Fibroblast of upper back skin (primary cell): ENCODE data around the gene NTF3.
"Not testable (repeated sequence)": the region's sequence is repeated elsewhere in the genome, so short reads cannot be mapped to it uniquely, and the experiment has no call there.

Experiments used
- DNase-seq: peaks from one replicate; pipeline ENCODE4 v3.0.0-alpha.2; 2013

NTF3 gene

DNA sequence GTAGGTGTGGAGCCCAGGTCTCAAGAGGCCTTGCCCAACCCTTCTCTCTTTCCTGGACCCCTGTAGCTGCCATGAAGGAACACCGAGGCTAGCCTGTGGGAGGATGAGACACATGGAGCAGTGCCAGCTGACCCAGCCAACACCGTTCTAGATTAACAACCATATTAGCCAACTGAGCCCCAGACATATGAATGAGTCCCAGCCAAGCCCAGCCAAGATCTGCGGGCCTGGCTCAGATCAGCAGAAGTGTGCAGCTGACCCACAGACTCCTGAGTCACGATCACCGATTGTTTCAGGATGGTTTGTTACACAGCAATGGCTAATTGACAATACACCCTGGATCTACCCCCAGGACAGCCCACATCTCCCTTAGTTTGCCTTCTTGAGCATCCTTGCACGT lies 82.1 kb downstream of the NTF3 start:
- DNase-seq, result no peak

DNA sequence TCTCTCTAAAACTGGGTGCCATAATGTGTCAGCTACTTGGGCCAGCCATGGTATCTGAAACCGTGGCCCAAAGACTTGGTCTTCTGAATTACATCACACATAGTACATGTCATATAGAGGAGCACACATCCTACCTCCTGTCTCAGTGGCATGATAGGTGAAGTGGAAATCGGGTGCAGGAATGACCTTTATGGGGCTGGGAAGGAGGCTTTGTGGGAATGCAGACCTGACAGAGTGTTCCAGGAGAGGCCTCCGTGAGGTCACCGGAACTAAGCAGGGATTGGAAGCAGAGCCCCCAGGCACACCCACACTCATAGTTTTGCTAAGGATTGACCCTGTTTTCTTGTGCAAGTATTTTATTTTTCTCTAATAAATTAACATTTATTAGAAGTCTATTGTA lies 82.6 kb downstream of the NTF3 start:
- DNase-seq, result no peak

DNA sequence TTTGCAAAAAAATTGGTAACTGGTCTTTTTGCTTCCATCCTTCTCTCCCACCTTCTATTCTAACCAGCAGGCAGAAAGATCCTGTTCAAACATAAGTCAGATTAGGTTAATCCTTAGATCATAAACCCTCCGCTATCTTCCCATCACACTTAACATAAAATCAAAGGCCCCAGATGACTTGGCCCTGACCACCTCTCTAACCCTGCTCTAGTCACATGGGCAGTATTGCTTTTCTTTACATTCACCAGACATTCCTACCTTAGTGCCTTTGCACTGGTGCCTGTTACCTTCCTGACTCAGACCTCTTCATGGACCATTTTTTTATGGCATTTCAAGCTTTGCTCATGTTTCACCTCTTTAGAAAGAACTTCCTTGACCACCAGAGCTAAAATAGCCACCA lies 83.5 kb downstream of the NTF3 start:
- DNase-seq, result no peak

DNA sequence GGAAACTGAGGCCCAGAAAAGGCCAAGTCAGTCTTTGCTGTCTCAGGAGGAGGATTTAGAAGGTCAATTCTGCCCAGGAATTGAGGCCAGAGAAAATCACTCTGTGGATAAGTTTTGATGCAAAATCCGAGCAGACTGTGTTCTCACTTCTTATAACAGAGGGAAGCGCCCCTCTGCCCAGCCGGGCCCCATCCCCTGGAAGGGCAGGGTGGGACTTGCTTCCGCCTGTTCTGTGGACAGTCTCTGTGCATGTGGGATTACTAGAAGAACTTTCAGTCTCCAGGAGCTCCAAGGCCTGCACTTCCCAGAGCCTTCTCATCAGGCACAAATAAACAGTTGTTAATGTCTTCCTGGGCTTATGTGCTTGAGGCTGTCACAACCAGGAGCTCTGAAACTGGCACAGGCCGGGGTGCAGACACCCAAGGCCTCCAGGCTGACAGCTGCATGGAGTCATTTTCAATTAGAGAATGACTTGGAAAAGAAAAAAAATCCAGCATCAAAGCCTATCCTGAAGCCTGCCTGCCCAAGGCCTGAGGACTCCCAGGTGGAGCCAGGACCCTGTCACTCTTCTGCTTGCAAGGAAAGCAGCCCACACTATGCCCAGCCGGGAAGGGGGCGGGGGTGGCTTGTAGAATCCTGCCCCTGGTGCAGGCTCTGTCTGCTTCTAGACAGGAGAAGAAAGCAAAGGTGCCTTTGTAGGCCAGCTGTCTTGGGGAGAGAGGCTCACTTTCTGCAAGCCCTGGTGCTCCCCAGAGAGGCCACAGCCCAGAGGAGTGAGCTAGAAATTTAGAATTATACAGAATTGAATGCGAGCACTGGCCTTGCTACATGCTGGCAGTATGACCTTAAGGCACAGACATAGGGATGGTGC lies 84.7 kb downstream of the NTF3 start:
- no peak for DNase-seq

DNA sequence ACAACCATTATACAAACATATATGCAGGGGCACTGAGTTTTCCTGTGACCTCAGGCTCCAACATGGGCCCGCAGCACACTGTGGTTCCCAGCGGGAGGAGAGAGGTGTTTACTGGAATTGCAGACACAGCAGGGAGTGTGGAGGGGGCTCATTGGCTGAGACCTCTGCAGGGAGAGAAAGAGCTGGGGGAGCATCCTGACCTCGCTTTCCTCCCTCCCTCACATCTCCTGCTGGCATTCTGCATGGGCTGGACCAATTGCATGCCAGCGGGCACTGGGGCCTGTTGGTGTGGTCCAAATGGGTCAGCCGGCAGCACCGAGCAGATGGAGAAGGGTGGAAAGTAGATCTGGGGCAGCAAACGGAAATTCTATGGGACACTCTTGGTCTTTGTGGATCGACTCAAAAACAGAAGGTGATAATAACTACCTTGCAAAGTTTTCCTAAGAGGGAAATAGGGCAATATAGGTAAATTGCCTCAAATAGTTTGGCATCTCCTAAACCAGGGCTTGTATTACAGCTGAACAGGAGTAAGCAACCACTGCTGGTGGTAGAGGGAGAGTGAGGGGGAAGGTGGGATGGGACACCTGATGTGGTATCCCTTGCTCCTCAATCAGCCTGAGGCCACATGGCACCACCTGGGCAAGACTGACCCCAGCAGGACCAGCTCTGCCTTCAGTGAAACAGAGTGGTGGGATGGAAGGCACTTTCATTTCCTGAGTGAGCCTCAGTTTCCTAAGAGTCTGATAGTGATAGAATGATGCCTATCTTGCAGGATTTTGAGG lies 86.9 kb downstream of the NTF3 start:
- DNase-seq, result no peak

DNA sequence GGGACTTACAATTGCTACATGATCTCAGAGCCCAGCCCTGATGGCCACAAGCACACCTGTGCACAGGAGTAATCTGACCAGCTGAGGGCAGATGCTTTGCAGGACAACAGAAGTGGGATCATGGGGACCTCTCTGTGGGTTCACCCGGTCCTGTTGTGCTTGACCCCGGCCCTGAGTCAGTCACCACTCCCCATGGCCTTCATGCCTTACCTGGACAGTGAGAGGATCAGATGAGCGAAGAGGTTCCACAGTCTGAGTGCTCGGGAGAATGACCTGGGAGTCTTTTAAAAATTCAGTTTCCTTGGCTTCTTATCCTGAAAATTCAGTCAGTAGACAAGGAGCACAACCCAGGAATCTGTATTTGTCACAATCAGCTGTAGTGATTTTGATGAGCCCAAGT lies 88.1 kb downstream of the NTF3 start:
- DNase-seq, result no peak

DNA sequence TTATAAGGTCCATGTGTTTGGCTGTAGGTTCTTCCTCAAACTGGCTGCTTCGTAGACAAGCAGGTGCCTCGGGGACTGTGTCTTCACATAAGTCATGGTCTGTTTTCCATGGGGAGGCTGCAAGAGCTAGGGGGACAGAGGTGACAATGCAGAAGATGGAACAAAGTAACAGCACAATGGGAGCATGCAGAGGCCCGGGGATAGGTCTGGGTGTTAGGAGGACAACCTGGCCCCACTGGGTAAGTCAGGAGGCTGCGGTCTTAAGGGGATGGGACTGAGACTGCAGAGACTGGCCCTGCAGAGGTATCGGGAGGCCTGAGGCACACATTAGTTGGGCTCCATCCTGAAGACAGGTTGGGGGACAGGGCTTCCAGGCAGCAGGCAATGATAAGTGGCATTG lies 88.9 kb downstream of the NTF3 start:
- no peak for DNase-seq

DNA sequence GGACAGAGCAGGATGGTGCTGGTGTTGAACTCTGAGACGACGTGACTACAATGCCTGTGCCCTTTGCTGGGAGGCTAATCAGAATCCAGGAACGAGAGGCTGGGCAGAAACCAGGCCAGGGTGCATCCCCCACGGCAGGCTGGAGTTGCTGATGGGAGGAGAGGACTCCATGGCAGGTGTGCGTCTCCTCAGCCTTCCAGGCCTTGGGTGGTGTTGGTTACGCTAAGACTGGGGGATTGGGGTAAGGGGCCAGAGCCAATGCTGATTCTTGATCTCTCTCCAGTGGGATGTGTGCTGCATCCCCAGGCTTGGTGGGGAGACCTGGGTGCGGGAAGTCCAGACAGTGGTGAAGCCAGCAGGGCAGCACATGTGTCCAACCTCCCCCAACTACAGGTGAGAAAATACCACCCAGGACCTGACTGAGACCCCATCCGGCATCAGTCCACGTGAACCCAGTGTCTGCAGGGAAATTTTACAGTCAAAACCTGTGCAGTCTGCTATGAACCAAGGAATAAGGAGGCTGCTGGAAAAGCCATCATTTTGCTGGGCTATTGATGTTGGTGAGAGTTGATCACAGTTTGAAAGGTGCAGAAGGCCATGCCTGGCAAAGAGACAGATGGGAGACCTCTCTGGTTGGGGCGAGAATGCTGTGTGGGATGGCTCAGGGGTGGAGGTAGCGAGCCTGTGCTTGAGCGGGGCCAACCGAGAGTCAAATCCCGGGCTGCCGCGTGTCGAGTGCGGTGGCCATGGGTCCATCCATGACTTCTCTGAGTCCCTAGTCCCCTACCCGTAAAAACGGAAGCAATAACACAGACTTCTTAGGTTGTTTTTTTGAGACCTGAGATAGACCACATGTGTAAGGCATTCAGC lies 89.8 kb downstream of the NTF3 start:
- DNase-seq, result no peak

DNA sequence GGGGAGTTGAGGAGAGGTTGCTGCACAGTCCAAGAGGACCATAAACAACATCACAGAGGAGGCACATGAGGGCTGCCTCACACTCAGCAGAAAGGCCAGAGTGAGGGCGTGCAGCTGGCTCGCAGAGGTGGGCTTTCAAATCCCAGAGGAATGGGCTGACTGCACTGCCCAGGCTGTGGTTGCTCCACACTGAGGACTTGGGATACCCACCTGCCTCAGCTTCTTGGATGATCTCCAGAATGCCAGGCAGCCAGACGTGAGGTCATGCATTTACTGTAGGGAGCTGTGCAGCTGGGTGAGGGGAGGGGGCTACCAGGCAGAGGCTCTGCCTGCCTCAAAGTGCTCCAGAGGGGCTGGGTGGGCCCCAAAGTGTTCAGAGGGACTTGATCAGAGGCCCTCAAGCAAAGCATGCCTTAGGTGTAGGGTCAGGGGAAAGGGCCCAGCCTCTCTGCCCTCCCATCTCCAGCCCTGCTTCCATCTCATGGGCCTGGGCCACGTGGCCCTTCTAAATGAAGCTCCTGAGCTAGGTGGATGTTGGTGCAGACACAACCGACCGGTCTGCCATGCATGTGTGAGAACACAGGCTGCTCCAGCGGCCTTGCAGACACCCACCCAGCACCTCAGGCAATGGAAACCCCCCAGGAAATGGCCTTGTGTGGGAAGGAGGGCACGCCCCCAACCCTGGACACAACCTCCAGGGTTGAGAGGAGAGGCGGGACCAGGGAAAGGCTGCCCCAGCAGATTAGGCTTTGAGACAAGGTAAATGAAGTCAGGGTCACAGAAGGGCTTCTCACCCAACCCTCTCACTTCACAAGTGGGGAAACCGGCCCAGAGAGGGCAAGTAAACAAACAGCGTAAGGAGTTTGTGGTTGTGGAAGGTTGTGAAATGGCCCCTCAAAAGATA lies 90.8 kb downstream of the NTF3 start:
- DNase-seq, result no peak

DNA sequence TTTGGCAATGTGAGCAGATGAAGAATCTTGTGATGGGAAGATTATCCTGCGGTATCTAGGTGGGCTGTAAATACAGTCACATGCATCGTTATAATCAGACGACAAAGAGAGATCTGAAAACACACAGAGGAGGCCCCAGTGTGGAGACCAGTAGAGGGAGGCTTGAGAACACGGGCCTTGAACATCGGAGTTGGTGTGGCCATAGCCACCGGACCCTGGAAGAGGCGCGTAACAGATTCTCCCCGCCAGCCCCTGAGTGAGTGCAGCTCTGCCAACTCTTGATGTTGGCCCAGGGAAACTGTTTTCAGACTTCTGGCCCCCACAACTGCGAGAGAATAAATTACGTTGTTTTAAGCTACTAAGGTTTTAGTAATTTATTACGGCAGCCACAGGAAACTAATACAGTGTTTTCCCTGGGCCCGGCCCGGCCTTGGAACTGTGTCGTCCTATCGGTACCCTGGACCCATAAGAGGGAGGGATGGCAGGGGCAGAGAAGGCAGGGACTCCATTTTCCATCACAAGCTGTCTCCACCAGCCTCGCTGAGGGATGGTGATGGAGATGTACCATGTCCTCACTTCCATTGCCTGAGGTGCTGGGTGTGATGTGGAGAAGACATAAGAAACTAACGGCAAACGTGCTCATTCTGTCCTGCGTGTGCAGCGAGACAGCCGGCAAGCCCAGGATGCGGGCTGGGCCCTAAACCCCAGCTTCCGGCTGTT lies 91.6 kb downstream of the NTF3 start:
- no peak for DNase-seq

DNA sequence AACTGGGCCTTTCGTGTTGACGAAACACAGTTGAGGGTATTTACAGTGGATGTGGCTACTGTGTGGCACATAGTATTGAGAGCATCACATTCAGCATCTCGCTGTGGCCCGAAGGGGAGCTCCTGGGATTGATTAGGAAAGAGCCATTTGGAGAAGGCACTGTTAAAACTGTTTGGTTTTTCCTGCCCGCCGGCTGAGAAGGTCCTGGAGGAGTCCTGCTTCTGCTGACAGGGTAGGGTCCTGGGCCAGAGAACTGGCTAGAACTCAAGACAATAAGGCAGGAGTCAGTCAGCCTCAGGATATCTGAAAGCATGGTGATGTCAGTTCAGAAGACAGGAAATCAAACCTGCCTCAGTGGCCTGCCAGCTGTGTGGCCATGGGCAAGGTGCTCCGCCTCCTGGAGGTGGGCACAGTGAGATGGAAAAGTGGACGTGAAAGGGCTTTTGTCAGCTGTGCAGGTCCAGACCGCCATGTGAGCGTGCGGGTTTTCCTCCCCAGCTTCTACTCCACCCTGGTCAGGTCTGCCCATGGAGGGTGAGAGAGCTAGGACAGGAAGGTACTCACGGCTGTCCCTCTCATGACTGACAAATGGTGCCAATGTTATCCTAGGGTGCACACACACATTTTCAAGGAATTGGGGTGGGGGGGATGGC lies 92.3 kb downstream of the NTF3 start:
- DNase-seq, result no peak

DNA sequence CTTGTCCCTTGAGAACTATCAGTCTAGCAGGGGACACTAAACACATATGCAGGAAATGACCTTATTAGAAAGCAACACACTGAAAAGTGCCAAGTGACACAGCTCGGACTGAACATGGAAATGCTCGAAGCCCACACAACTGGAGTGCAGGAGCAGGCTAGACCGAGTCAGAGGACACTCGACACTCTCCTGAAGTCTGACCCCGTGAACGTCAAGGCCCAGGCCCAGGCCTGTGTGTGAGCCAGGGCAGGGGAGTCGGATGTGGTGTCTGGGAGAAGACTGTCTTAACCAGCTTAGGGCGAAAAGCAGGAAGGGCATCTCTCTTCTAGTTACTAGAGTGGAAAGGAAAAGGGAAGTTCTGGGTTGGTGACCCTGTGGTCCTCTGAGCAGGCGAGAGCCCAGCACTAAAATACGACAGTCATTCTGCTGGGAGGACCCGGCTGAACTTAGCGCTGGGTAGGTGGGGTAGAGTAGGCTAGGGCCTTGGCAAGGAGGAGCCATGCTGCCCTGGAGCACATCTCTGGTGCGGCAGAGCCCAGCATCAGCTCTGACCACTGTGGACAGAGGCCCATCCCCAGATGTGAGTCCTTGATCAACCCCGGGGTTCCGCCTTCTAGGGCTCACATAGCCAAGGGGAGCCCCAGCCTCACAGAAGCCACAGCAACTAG lies 93.0 kb downstream of the NTF3 start:
- no peak for DNase-seq

DNA sequence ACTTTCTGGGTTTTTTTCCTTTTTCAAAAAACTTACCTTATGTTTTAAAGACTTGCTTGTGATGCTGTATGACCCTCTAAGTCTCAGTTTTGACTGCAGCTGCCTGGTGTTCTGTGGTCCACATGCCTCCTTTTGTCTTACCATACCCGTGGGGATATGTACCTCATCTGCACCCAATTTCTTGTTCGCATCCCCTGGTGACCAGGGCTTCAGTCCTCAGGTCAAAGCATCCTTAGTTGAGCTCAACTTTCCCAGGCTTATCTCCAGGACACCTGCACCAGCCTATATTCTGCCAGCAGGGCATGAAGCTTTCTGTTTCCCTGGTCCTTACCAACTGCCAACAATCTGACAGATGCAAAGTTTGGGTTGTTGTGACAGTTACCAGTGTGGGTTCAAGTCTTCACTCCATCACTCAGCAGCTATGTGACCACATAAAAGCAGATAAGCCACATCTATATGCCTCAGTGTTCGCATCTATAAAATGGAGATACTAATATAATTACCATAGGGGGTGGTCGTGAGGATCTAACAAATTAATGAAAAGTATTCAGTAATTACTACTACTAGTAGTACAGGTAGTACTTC lies 94.0 kb downstream of the NTF3 start:
- DNase-seq, result no peak

DNA sequence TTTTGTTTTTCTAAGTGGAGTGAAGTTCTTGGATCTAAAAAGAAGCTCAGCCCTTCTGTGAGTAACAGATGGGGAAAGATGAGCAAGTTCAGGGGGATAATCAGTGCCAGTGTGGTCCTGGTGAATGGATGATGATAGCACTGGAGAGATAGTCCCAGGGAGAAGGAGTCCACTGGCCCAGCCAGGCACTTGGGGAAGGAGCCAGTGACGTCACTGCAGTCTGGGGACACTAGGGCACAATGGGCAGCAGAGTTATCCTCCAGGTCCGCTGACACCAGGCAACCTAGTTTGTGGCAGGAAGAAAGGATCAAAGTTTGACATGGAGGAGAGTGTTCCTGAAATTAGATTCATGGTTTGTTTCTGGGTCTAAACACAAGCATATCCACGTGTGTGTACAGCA lies 101.5 kb downstream of the NTF3 start:
- DNase-seq, result no peak

DNA sequence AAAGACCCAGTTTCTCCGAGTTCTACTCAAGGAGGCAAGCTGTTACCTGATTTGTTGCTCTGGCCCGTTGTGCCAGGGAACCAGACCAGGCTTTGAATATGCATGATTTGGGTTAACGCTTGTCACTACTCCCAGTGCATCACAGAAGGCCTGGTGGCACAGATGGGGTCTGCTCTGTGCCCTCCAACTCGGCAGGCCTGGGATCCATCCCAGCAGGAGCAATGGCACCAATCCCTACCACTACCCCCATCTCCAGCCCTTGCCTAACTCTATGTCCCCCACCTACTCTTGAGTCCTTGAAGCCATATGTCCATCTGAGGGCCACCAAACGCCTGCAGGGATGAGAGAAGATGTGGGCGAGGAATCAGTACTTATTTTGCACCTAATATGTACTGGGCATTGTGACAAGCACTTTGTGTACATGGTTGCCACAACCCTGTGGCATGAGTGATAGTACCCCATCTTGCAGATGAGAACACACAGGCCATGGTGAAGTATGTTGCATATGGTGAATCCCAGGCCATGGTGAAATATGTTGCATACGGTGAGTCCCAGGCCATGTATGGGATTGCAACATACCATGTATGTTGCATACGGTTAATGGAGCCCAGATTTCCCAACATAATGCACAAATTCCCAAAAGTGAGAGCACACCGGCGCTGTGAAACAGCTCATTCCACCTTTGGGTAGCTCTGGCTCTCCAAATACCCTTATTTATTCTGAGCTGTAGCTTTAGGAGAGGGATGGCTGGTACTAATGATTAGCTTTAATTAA lies 102.7 kb downstream of the NTF3 start:
- no peak for DNase-seq

DNA sequence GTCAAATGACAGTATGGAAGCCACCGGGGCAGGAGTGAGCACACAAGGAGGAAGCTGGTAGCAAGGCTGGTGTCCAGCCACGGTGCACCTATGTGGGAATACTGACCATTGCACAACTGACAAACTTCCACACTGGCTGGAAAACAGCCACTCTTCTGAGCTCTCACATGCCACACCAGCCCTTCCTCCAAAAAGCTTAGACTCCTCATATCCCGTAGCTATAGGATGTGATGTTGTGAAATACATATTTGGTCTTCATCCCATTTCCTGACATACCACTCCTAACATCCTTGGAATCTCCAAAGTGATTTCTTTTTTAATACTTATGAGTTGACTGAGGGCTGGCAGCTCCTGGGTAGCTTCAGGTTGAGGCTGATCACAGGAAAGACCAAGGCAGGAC lies 103.6 kb downstream of the NTF3 start:
- DNase-seq, result peak; percentile 91

DNA sequence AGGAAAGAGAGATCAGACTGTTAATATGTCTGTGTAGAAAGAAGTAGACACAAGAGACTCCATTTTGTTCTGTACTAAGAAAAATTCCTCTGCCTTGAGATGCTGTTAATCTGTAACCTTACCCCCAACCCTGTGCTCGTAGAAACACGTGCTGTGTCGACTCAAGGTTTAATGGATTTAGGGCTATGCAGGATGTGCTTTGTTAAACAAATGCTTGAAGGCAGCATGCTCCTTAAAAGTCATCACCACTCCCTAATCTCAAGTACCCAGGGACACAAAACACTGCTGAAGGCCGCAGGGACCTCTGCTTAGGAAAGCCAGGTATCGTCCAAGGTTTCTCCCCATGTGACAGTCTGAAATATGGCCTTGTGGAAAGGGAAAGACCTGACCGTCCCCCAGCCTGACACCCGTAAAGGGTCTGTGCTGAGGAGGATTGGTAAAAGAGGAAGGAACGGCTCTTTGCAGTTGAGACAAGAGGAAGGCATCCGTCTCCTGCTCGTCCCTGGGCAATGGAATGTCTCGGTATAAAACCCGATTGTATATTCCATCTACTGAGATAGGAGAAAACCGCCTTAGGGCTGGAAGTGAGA lies 105.2 kb downstream of the NTF3 start:
- not testable (repeated sequence) for DNase-seq

DNA sequence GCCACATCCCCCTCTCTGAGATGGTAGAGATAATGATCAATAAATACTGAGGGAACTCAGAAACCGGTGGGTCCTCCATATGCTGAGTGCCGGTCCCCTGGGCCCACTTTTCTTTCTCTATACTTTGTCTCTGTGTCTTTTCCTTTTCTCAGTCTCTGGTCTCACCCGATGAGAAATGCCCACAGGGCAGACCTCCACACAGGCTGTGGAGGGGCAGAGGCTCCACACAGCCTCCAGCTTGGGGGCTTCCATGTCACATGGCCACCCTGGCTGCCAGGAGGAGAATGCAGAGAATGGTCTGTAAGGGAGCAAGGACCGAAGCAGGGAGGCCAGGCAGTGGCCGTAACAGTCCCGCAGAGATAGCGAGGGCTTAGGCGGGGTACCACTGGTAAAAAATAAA lies 105.9 kb downstream of the NTF3 start:
- DNase-seq, result no peak
